Measurements from ENCODE around the gene CYP39A1.

The CYP39A1 gene

GRCh38 chr6:46652603-46653438, at the start of gene CYP39A1, which contains the start of gene SLC25A27:
Gene CYP39A1 (minus strand): TSS chr6:46652818. CDS start chr6:46652582, 236 bp downstream.
Gene SLC25A27 (plus strand): TSS chr6:46652975. CDS start chr6:46653193, 218 bp downstream.
- FAIRE-seq, result no peak
- DNase-seq (ENCODE audit: low spot score), result peak; percentile 98

- FAIRE-seq (no peak), DNase-seq (ENCODE audit: low spot score) (no peak)
These were observed 47.4 kb upstream of the CYP39A1 start for GRCh38 chr6:46699970-46700369.

DNA sequence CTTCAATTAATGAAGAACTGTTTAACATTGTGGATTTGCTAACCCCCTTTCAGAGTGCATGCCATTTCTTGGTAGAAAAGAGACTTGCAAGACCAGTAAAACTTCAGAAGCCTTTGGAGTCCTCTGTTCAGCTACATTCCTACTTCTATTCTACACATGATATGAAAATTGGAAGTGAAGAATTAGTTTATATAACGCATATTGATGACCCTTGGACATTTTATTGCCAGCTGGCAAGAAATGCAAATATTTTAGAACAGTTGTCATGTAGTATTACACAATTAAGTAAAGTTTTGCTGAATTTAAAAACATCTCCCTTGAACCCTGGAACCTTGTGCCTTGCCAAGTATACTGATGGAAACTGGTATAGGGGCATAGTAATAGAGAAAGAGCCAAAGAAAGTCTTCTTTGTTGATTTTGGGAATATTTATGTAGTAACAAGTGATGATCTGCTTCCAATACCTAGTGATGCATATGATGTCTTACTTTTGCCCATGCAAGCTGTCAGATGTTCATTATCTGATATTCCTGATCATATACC, 38.4 kb upstream of the CYP39A1 start:
- FAIRE-seq (no peak), DNase-seq (ENCODE audit: low spot score) (no peak)

GRCh38 chr6:46690141-46690755, 37.6 kb upstream of the CYP39A1 start:
- DNase-seq (ENCODE audit: low spot score) (no peak), FAIRE-seq (no peak)

- FAIRE-seq (no peak), DNase-seq (ENCODE audit: low spot score) (no peak)
These were observed 37.0 kb upstream of the CYP39A1 start for GRCh38 chr6:46689657-46690056.

DNA sequence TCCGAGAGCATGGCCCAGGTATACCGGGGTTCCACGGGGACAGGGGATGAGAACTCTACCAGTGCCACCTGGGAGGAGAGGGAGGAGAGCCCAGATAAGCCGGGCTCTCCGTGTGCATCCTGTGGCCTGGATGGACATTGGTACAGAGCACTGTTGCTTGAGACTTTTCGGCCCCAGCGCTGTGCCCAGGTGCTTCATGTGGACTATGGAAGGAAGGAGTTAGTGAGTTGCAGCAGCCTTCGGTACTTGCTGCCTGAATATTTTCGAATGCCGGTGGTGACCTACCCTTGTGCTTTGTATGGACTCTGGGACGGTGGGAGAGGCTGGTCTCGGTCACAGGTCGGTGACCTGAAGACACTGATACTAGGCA, 36.3 kb upstream of the CYP39A1 start:
- DNase-seq (ENCODE audit: low spot score) (no peak), FAIRE-seq (no peak)

DNA sequence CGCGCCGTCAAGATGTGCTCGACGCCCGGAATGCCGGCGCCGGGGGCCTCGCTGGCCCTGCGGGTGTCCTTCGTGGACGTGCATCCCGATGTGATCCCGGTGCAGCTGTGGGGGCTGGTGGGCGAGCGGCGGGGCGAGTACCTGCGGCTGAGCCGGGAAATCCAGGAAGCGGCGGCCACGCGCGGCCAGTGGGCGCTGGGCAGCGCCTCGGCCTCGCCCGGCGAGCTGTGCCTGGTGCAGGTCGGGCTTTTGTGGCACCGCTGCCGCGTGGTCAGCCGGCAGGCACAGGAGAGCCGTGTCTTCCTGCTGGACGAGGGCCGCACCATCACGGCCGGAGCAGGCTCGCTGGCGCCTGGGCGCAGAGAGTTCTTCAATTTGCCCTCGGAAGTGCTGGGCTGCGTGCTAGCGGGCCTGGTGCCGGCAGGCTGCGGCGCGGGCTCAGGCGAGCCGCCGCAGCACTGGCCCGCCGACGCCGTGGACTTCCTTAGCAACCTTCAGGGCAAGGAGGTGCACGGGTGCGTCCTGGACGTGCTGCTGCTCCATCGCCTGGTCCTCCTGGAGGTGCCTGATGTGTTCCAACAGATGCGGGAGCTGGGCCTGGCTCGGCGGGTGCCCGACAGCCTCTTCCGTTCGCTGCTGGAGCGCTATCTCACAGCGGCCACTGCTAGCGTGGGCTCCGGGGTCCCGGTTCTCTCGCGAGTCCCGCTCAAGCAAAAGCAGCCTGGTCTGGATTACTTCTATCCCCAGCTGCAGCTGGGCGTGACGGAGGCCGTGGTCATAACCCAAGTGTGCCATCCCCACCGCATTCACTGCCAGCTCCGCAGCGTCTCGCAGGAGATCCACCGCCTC, 35.7 kb upstream of the CYP39A1 start:
- DNase-seq (ENCODE audit: low spot score) (no peak), FAIRE-seq (no peak)

DNA sequence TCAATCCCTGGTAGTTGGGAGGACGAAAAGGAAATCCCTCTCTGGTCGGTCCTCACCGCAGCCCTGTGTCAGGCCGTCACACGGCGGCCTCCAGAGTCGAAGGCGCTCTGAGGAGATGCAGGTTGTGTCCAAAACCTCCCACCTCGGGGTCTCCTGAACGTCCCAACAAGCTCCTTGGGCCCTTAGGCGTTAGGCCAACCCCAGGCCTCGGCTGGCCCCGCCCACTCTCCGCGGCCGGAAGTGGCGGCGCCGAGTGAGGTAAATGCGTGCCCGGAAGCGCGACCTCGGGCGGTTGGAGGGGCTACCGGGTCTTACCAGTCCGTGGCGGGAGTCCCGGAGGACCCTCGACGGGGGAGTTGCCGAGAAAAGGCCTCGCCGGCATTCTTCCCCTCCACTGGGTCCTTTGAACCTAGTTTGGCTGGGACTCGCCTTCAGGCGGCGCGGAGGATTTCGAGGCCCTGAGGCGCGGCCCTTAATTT, 35.0 kb upstream of the CYP39A1 start, which contains the start of gene TDRD6:
TSS of gene TDRD6 (plus strand) at position 267 of the 479 bp plus-strand sequence. CDS start 244 bp downstream, outside the sequence.
- no peak for FAIRE-seq

DNA sequence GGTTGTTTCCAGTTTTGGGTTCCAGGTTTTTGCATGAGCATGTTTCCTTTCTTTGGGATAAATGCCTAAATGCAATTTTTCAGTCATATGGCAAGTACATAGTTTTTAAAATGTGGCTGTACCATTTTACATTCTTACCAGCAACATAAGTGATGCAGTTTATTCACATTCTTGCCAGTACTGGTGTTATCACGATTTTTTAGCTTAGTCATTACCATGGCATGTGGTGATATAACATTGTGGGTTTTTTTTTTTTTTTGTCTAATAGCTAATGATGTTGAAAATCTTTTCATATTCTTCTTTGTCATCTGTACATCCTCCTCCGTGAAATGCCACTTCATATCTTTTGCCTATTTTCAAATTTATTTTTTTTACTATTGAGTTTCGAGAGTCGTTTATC, 32.2 kb upstream of the CYP39A1 start:
- FAIRE-seq, result no peak
- peak; percentile 37 for DNase-seq (ENCODE audit: low spot score)

More for the DNA sequence above, 35.0 kb upstream of the CYP39A1 start, which contains the start of gene TDRD6:
- DNase-seq (ENCODE audit: low spot score), result no peak

- FAIRE-seq (no peak), DNase-seq (ENCODE audit: low spot score) (peak; percentile 10)
These were observed 24.7 kb upstream of the CYP39A1 start for GRCh38 chr6:46677314-46677654.

- FAIRE-seq (no peak), DNase-seq (ENCODE audit: low spot score) (no peak)
These were observed 24.1 kb upstream of the CYP39A1 start for GRCh38 chr6:46676604-46677313.

- no peak for DNase-seq (ENCODE audit: low spot score)
- no peak for FAIRE-seq
These were observed 21.8 kb upstream of the CYP39A1 start for GRCh38 chr6:46674410-46674809.

DNA sequence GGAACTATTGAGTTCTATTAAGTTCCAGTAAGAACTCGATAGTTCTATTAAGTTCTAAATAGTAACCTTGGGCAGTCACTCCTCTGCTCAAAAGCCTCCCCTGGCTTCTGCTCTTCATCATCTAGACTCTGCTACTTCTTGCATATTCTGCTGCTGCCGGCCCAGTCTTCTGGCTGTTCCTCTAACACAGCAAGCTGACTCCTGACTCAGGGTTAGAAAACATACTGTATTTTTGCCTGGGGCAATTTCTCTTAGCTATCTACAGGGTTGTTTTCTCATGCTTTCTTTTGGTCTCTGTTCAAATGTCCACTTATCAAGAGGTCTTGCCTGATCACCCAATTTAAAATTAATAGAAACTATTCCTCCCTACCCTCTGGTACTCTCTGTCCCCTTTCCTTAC, 14.8 kb upstream of the CYP39A1 start:
- FAIRE-seq (no peak), DNase-seq (ENCODE audit: low spot score) (no peak)

GRCh38 chr6:46661483-46661882, 8.9 kb upstream of the CYP39A1 start:
- no peak for FAIRE-seq
- DNase-seq (ENCODE audit: low spot score), result no peak

- FAIRE-seq, result peak; percentile 83
- DNase-seq (ENCODE audit: low spot score), result no peak
These were observed 5.0 kb upstream of the CYP39A1 start for GRCh38 chr6:46657642-46658041.

GRCh38 chr6:46655803-46656202, 3.2 kb upstream of the CYP39A1 start:
- peak; percentile 22 for DNase-seq (ENCODE audit: low spot score)
- no peak for FAIRE-seq

DNA sequence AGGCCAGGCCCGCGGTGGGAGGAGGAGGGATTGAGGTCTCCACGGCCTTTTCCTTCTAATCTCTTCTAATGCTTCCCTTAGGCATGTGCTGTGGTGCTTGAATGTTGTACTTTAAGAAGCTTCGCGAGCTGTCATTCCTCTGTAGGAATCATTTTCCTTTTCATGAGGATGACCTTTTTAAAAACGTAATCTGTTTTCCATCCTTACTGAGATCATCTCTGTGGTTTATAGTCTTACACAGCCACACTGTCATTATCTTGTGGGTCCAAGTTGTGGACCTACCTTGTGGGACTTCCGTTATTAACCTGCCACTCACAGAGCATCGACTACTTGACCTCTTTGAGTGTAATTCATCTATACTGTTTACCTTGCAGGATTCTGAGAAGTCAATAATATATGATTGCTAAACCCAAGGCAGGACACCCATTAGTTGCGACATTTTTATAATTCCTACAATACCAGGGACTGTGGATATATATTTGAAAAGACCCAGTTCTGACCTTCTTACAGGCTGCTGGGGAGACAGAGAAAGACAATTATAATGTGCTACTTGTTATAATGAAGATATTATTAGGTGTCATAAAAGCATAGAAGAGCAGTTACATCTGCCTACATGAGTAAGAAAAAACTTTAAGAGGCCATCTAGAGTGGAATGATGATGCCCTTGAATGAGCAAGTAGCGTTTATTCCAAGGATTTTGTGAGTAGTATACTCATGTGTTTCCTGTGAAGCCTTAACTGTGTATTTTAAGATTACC, 999 bp upstream of the CYP39A1 start:
- no peak for DNase-seq (ENCODE audit: low spot score)
- no peak for FAIRE-seq

GRCh38 chr6:46652232-46652602, 401 bp downstream of the CYP39A1 start:
- DNase-seq (ENCODE audit: low spot score), result no peak
- no peak for FAIRE-seq

DNA sequence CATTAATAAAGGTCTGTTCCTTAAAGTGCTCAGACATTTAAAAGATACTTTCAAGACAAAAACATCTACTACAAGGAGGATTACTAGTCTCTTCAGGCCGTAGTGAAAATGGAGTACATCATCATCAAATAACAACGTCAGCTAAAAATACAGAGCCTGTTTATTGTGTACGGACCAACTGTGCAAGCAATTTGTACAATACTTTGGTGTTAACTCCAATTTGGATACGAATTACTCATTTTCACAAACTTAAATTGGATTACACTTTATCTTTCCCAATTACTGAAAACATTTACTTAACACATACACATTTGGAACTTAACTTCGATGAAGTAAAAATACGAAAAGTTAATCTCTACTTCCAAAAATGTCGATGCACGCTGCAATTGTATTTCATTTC, 802 bp downstream of the CYP39A1 start:
- DNase-seq (ENCODE audit: low spot score) (no peak), FAIRE-seq (no peak)

- DNase-seq (ENCODE audit: low spot score), result no peak
- no peak for FAIRE-seq
These were observed 1.6 kb downstream of the CYP39A1 start for GRCh38 chr6:46651006-46651405.

All from urothelium cell line (cell line).